HG02943 (cell line): ENCODE data around the gene FBXW8.

Experiments used
- ATAC-seq: cut with Tn5 transposase; IDR thresholded peaks from one replicate; pipeline ENCODE4 v1.9.1; 2021; ENCODE audit warnings: mild to moderate bottlenecking, low read depth, moderate library complexity; ENCODE audit not compliant: unreplicated experiment

The FBXW8 gene

GRCh38 chr12:117033382-117034221 is 122.9 kb downstream of the FBXW8 start:
- no peak for ATAC-seq

DNA sequence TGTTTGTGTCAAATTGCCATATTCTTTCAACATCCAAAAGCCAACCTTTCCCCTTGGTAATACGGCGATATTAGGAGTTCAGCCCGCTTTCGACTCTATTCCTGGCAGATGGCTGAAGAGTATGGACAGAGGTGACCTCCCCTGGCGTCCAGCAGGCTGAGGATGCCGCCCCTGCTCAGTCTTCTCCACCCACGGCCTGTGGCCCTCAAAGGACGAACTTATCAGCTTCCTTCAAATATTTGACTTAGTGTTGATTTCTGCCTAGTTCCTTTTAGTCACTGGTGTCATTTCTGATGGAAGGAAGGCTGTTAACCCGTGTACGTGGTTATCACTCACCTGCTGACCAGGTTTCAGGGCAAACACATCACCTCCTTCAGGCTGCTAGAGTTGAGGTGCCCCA is 123.5 kb downstream of the FBXW8 start:
- ATAC-seq = no peak

DNA sequence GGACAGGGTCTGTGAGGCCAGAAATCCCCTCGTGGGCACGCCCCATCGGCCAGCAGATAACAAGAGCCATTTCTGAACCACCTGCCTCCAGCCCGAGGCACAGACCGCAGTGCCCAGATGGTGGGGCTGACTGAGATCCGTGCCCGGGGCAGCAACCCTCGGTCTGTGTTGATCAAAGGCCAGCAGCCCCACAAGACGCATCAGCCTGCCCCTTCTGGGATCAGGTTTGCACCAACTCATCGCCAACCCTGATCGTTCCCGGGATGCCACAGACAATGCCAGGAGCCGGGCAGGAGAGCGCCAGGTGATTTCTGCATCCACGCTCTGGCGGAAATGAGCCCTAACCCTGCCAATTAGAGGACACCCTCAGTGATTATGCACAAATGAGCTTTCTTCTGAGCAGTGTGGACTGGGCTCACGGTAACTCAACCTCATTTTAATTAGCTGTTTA is 124.0 kb downstream of the FBXW8 start:
- no peak for ATAC-seq

DNA sequence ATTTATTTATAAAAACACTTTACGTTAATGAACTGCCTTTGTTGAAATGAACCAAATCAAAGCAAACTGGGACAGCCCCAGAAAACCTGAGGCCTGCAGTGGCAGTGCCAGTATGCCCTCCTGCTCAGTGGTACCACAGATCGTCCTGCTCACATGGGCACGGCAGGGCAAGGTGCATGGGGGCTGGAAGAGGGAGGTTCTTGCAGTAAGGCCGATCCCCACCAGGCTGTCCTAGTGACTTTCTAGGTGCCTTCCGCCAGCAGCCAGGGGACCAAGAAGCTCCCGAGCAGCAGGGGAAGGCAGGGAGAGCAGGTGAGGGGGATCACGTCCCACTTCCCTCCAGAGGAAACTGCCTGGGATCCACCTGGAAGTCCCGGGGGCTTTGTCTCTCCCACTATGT is 124.5 kb downstream of the FBXW8 start:
- ATAC-seq = no peak

DNA sequence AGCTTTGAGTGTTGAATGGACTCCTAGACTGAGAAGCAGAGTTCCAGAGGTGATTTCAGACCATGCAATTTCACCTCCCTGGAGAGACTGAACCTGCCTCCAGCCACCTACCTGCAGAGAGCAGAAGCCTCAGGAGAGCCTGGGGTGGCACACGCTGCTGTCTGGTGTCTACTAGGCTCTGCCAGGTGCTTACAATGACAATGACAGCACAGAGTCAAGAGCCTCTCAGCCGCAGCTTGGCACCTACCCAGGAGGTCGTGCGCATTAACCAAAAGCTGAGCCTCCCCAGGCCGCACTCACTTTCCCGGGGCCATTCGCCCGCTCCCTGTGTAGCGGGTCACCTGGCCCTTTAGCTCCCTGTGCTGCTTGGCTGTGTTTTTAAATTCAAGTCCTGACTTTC is 125.3 kb downstream of the FBXW8 start:
- ATAC-seq = no peak

GRCh38 chr12:117036547-117036946 is 125.8 kb downstream of the FBXW8 start:
- no peak for ATAC-seq

- ATAC-seq = no peak
These were observed 126.7 kb downstream of the FBXW8 start for GRCh38 chr12:117037289-117038022.

GRCh38 chr12:117038023-117038680 is 127.4 kb downstream of the FBXW8 start:
- ATAC-seq = no peak

DNA sequence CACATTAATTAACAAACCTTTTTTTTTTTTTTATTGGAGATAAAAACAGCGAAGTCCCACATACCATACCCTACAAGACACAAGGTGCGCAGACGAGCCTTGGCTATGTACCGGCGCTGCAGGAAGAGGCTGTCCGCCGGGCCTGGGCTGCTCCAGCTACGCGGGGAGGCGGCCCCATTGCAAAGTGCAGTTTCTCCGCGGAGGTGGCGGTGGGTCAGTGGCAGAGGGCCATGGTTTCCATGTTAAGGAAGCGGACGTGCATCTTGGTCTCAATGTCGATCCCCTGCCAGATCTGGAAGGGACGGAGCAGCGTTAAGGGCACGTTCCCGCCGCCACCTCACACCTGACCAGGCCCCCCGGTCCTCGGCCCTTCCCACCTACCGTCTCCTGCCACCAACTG is 128.2 kb downstream of the FBXW8 start:
- ATAC-seq = no peak

- no peak for ATAC-seq
These were observed 129.2 kb downstream of the FBXW8 start for GRCh38 chr12:117039891-117040309.

GRCh38 chr12:117040496-117040895 is 129.7 kb downstream of the FBXW8 start:
- ATAC-seq = no peak

- ATAC-seq = no peak
These were observed 131.0 kb downstream of the FBXW8 start for GRCh38 chr12:117041798-117042170.

- no peak for ATAC-seq
These were observed 131.6 kb downstream of the FBXW8 start for GRCh38 chr12:117042171-117042842.

DNA sequence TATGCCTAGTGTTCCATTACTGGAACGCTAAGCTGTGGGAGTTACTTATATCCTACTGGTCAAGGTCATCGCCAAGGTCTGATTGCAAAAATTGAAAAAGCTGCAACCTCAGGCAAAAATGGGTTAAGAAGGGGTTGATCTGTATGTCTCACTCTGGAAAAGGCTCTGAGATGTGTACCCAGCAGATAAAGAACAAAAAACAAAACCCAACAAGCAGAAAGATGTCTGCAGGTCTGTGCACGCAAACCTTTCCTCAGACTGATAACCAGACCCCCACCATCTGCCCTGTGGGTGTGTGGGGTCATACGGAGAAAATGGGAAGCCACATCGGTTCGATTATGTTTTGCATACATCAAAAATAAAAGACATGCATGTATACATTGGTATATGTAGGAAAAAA is 132.1 kb downstream of the FBXW8 start:
- no peak for ATAC-seq

- ATAC-seq = no peak
These were observed 133.6 kb downstream of the FBXW8 start for GRCh38 chr12:117044311-117044710.

DNA sequence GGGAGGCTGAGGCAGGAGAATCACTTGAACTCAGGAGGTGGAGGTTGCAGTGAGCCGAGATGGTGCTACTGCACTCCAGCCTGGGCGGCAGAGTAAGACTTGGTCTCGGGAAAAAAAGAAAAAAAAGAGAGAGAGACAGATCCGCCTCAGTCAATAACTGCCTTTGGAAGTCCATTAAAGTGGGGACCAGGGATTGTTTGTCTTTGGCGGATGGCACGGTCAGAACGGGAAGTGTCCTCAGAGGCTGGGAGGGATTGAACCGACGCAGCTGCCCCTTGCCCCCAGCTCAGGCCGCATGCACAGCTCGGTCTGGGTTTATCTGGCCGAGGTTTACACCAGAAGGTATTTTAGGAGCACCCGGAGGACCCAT is 134.0 kb downstream of the FBXW8 start:
- no peak for ATAC-seq

- no peak for ATAC-seq
These were observed 134.6 kb downstream of the FBXW8 start for GRCh38 chr12:117045160-117046010.

- no peak for ATAC-seq
These were observed 135.2 kb downstream of the FBXW8 start for GRCh38 chr12:117046011-117046369.

- no peak for ATAC-seq
These were observed 135.7 kb downstream of the FBXW8 start for GRCh38 chr12:117046425-117046824.
